HG02840 (cell line): ENCODE data around the gene SEMA5A.

Experiments
- ATAC-seq: cut with Tn5 transposase; IDR thresholded peaks from one replicate; pipeline ENCODE4 v1.9.1; 2021; ENCODE audit warnings: mild to moderate bottlenecking, moderate library complexity, moderate number of reproducible peaks; ENCODE audit not compliant: unreplicated experiment, low FRiP score

The SEMA5A gene

GRCh38 chr5:9098990-9099389, 446.9 kb downstream of the SEMA5A start:
- ATAC-seq = no peak

- ATAC-seq = no peak
Observed at GRCh38 chr5:9094582-9094981, 451.3 kb downstream of the SEMA5A start.

- no peak for ATAC-seq
Observed at GRCh38 chr5:9091896-9092662, 453.8 kb downstream of the SEMA5A start.

GRCh38 chr5:9090381-9091026, 455.4 kb downstream of the SEMA5A start:
- ATAC-seq = no peak

GRCh38 chr5:9089893-9090292, 456.0 kb downstream of the SEMA5A start:
- ATAC-seq = no peak

GRCh38 chr5:9082996-9083395, 462.9 kb downstream of the SEMA5A start:
- ATAC-seq = no peak

- ATAC-seq = no peak
Observed at GRCh38 chr5:9072701-9073100, 473.2 kb downstream of the SEMA5A start.

GRCh38 chr5:9071524-9071923, 474.4 kb downstream of the SEMA5A start:
- ATAC-seq = no peak

GRCh38 chr5:9071074-9071473, 474.8 kb downstream of the SEMA5A start:
- ATAC-seq = no peak

- ATAC-seq = no peak
Observed at GRCh38 chr5:9069650-9070049, 476.2 kb downstream of the SEMA5A start.

GRCh38 chr5:9067154-9067553, 478.7 kb downstream of the SEMA5A start:
- no peak for ATAC-seq

- ATAC-seq = no peak
Observed at GRCh38 chr5:9066349-9066748, 479.5 kb downstream of the SEMA5A start.

GRCh38 chr5:9063615-9064245, 482.1 kb downstream of the SEMA5A start:
- ATAC-seq = no peak

GRCh38 chr5:9062873-9063272, 483.0 kb downstream of the SEMA5A start:
- ATAC-seq = no peak

- no peak for ATAC-seq
Observed at GRCh38 chr5:9059920-9060691, 485.8 kb downstream of the SEMA5A start.

GRCh38 chr5:9058666-9059065, 487.2 kb downstream of the SEMA5A start:
- ATAC-seq = no peak

GRCh38 chr5:9058161-9058560, 487.7 kb downstream of the SEMA5A start:
- no peak for ATAC-seq

- ATAC-seq = no peak
Observed at GRCh38 chr5:9057406-9058000, 488.4 kb downstream of the SEMA5A start.

GRCh38 chr5:9056046-9056445, 489.8 kb downstream of the SEMA5A start:
- no peak for ATAC-seq

GRCh38 chr5:9054821-9055589, 490.9 kb downstream of the SEMA5A start:
- ATAC-seq = no peak
